Adrenal gland (tissue), 5 donors: ENCODE results near the gene SLC5A11.

Experiments
- POLR2A ChIP-seq, 2 donors: fragments of 450-650 bp; IDR thresholded peaks; one replicate each; pipeline ENCODE4 v1.6.1; 2017; ENCODE audit warnings: antibody characterized with exemption in 2 of 2, mild to moderate bottlenecking in 2 of 2, moderate library complexity in 1 of 2
- TF ChIP-seq, protein P1 (sequence below), 6 experiments: fragments of 450-650 bp in 4 of 6; fragments of 200-600 bp in 2 of 6; sonication (generic) in 1 of 6; IDR thresholded peaks; 1 replicate in 5 of 6; 2 replicates in 1 of 6; pipeline versions ENCODE4 v1.5.1 to v1.8.0; 2016 to 2021; ENCODE audit warnings: antibody characterized with exemption in 6 of 6, mild to moderate bottlenecking in 2 of 6, moderate library complexity in 1 of 6
- donor health status: DM: no; HTN: no; CAD: no.

DNA sequence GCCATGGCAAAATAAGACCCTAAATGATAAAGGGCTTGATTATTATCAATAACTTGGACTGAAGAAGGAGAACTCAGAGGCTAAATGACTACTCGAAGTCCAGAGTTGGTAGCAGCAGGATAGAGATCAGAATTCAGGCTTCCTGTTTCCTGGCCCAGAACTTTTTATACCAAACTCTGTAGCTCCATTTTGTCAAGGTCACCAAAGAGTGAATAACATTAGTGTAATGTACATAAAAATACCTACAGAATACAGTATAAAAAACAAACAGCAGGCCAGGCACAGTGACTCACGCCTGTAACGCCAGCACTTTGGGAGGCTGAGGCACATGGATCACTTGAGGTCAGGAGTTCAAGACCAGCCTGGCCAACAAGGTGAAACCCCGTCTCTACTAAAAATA lies 90.4 kb downstream of the SLC5A11 start:
- TF ChIP-seq, protein P1, sequence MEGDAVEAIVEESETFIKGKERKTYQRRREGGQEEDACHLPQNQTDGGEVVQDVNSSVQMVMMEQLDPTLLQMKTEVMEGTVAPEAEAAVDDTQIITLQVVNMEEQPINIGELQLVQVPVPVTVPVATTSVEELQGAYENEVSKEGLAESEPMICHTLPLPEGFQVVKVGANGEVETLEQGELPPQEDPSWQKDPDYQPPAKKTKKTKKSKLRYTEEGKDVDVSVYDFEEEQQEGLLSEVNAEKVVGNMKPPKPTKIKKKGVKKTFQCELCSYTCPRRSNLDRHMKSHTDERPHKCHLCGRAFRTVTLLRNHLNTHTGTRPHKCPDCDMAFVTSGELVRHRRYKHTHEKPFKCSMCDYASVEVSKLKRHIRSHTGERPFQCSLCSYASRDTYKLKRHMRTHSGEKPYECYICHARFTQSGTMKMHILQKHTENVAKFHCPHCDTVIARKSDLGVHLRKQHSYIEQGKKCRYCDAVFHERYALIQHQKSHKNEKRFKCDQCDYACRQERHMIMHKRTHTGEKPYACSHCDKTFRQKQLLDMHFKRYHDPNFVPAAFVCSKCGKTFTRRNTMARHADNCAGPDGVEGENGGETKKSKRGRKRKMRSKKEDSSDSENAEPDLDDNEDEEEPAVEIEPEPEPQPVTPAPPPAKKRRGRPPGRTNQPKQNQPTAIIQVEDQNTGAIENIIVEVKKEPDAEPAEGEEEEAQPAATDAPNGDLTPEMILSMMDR (IDR thresholded peaks at IDR 0.05): no peak
- TF ChIP-seq POLR2A (IDR thresholded peaks at IDR 0.05): no peak
